ENCODE measurements around the gene ACTL7A. TPM values are rescaled to one million over a fixed set of nuclear protein-coding genes. Genes with fewer than 3 reads are reported as not detected.
"Not testable (repeated sequence)": the region's sequence is repeated elsewhere in the genome, so short reads cannot be mapped to it uniquely, and the experiment has no call there.

Gene ACTL7A
- polyA plus RNA-seq (2012; ENCODE audit: insufficient read depth, insufficient read length), result not detected

- DNase-seq (ENCODE audit: low read depth, low spot score), result no peak
- H3K4me3 ChIP-seq (ENCODE audit: low read length), result no peak within 1 kb of the TSS
These were observed at the start of gene ACTL7A for GRCh38 chr9:108861997-108862396. ACTL7A (plus strand) TSS chr9:108862266; CDS start chr9:108862323, 57 bp downstream.

- no peak for DNase-seq (ENCODE audit: low read depth, low spot score)
These were observed 49.6 kb upstream of the ACTL7A start for GRCh38 chr9:108812396-108813025.

GRCh38 chr9:108813951-108814601, 48.0 kb upstream of the ACTL7A start:
- H3K4me3 ChIP-seq (ENCODE audit: low read length), result no peak overlapping the region
- no peak for DNase-seq (ENCODE audit: low read depth, low spot score)

More at GRCh38 chr9:108812396-108813025, 49.6 kb upstream of the ACTL7A start:
- H3K4me3 ChIP-seq (ENCODE audit: low read length), result no peak overlapping the region

GRCh38 chr9:108815156-108815555, 46.9 kb upstream of the ACTL7A start:
- DNase-seq (ENCODE audit: low read depth, low spot score), result no peak
- H3K4me3 ChIP-seq (ENCODE audit: low read length), result no peak overlapping the region

GRCh38 chr9:108816037-108816436, 46.0 kb upstream of the ACTL7A start:
- DNase-seq (ENCODE audit: low read depth, low spot score), result no peak
- no peak overlapping the region for H3K4me3 ChIP-seq (ENCODE audit: low read length)

- DNase-seq (ENCODE audit: low read depth, low spot score), result no peak
- no peak overlapping the region for H3K4me3 ChIP-seq (ENCODE audit: low read length)
These were observed 38.2 kb upstream of the ACTL7A start for GRCh38 chr9:108823829-108824228.

GRCh38 chr9:108830272-108830671, 31.8 kb upstream of the ACTL7A start:
- no peak overlapping the region for H3K4me3 ChIP-seq (ENCODE audit: low read length)
- no peak for DNase-seq (ENCODE audit: low read depth, low spot score)

GRCh38 chr9:108831496-108832178, 30.4 kb upstream of the ACTL7A start:
- no peak overlapping the region for H3K4me3 ChIP-seq (ENCODE audit: low read length)
- no peak for DNase-seq (ENCODE audit: low read depth, low spot score)

GRCh38 chr9:108832179-108832500, 29.9 kb upstream of the ACTL7A start:
- no peak overlapping the region for H3K4me3 ChIP-seq (ENCODE audit: low read length)
- no peak for DNase-seq (ENCODE audit: low read depth, low spot score)

GRCh38 chr9:108834959-108835665, 27.0 kb upstream of the ACTL7A start:
- no peak for DNase-seq (ENCODE audit: low read depth, low spot score)
- no peak overlapping the region for H3K4me3 ChIP-seq (ENCODE audit: low read length)

GRCh38 chr9:108835831-108836230, 26.2 kb upstream of the ACTL7A start:
- H3K4me3 ChIP-seq (ENCODE audit: low read length), result no peak overlapping the region
- DNase-seq (ENCODE audit: low read depth, low spot score), result no peak

- H3K4me3 ChIP-seq (ENCODE audit: low read length), result no peak overlapping the region
- no peak for DNase-seq (ENCODE audit: low read depth, low spot score)
These were observed 25.7 kb upstream of the ACTL7A start for GRCh38 chr9:108836319-108836718.

GRCh38 chr9:108836781-108837180, 25.3 kb upstream of the ACTL7A start:
- no peak for DNase-seq (ENCODE audit: low read depth, low spot score)
- no peak overlapping the region for H3K4me3 ChIP-seq (ENCODE audit: low read length)

GRCh38 chr9:108837530-108837929, 24.5 kb upstream of the ACTL7A start:
- no peak for DNase-seq (ENCODE audit: low read depth, low spot score)
- H3K4me3 ChIP-seq (ENCODE audit: low read length), result no peak overlapping the region

- DNase-seq (ENCODE audit: low read depth, low spot score), result no peak
- H3K4me3 ChIP-seq (ENCODE audit: low read length), result no peak overlapping the region
These were observed 24.0 kb upstream of the ACTL7A start for GRCh38 chr9:108838017-108838416.

- DNase-seq (ENCODE audit: low read depth, low spot score); H3K4me3 ChIP-seq (ENCODE audit: low read length): not testable (repeated sequence)
These were observed 22.5 kb upstream of the ACTL7A start for GRCh38 chr9:108839561-108839960.

GRCh38 chr9:108842610-108843295, 19.3 kb upstream of the ACTL7A start:
- no peak for DNase-seq (ENCODE audit: low read depth, low spot score)
- H3K4me3 ChIP-seq (ENCODE audit: low read length), result no peak overlapping the region

GRCh38 chr9:108844391-108844790, 17.7 kb upstream of the ACTL7A start:
- no peak for DNase-seq (ENCODE audit: low read depth, low spot score)
- no peak overlapping the region for H3K4me3 ChIP-seq (ENCODE audit: low read length)

- no peak for DNase-seq (ENCODE audit: low read depth, low spot score)
- H3K4me3 ChIP-seq (ENCODE audit: low read length), result no peak overlapping the region
These were observed 17.2 kb upstream of the ACTL7A start for GRCh38 chr9:108844856-108845255.

All from Jurkat, Clone E6-1 (cell line).